Posterior vena cava (tissue), 2 donors: ENCODE measurements around the gene TNPO1. TPM values are rescaled to one million over a fixed set of nuclear protein-coding genes. Genes with fewer than 3 reads are reported as not detected.
A peak's percentile ranks its signal among the peaks of the same experiment; 100 is the strongest.
"Not testable (repeated sequence)": the region's sequence is repeated elsewhere in the genome, so short reads cannot be mapped to it uniquely, and the experiment has no call there.

Source experiments
- DNase-seq: peaks from one replicate; pipeline ENCODE4 v3.0.0-alpha.2; 2020; ENCODE audit warnings: low spot score
- intact Hi-C, 2 donors: fragments of 100-400 bp; cut with DNase I; formaldehyde crosslinking; loops; one replicate each; pipeline versions ENCODE4 v1.14.1 to v1.14.2; 2022 to 2023
- total RNA-seq, 2 donors: library from RNA; stranded (reverse); fragmentation: NEBNext Ultra II Directional; extraction: Animal tissue kit (Norgen Biotek cat#: 25700); gene quantifications; one replicate each; pipeline ENCODE4 v1.2.1, GENCODE V29; 2021
- donor health status: DM: yes; HTN: yes; CAD: no.
- donor health status: DM: yes; HTN: yes; CAD: no.

TNPO1 gene
- total RNA-seq, 2 donors from 2014 or later = 94.9 to 124 TPM

DNA sequence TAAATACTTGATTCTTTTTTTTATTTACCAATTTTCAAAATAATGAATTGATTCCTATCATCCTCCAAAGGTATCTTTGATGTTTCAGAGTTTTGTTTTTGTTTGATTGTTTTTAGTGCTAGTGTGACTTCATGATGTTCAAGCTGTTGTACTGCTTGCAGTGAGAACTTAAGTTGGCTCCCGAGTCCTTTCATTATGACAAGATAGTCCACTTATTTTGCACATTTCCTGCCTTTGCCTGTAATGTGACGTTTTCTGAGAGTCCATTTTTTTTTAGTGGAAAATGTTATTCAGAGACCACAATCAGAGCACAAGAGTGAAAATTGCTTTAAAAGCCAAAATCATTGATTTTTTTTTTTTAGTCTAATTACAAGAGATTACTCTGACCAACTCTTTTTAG is 79.3 kb downstream of the TNPO1 start:
- DNase-seq = no peak
- intact Hi-C loops = no loop called here

- intact Hi-C loops = no loop called here
- no peak for DNase-seq
Measured at GRCh38 chr5:72906806-72907205, 90.3 kb downstream of the TNPO1 start.

GRCh38 chr5:72908664-72909063 is 92.2 kb downstream of the TNPO1 start:
- intact Hi-C loops = no loop called here
- DNase-seq = no peak

DNA sequence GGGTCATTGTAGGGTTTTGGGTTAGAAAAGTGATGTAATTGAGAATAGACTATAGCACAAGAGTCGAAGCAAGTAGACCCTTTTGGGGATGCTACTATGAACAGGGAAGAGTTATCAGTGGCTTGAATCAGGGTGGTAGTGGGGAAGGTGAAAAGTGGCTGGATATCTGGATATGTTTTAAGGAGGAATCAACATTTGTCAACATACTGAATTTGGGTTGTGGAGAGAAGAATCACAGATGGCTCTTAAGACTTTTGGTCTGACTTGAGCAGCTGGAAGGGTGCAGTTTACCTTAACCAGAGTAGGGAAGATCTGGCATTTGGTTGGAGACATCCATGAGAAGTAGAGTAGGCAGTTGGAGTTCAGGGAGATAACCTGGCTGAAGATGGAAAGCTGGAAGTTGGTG is 100.9 kb downstream of the TNPO1 start:
- intact Hi-C loops = no loop called here
- DNase-seq = no peak

- DNase-seq = no peak
- intact Hi-C loops = no loop called here
Measured at GRCh38 chr5:72920690-72921502, 104.4 kb downstream of the TNPO1 start.

DNA sequence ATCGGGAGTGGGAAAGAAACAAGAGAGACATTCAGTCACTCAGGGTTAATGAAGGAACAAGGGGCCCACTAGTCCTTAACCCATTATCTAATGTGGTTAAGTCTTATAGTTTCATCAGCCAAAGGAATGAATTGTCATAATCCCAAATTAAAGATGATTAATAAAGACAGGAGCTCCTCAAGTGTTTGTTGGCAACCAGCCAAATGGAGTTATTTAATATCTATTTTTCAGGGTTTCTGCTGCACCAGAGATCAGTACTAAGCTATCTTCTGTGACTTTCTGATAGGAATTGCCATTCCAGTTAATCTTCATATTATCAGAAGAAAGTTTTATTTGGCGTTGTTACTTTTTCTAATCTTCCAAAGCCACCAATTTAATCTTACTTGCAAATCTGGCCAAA is 105.4 kb downstream of the TNPO1 start:
- intact Hi-C loops = no loop called here
- no peak for DNase-seq

- intact Hi-C loops = no loop called here
- DNase-seq = no peak
Measured at GRCh38 chr5:72922422-72922821, 106.0 kb downstream of the TNPO1 start.

GRCh38 chr5:72925336-72926010 is 109.0 kb downstream of the TNPO1 start:
- DNase-seq = no peak
- intact Hi-C loops = no loop called here

DNA sequence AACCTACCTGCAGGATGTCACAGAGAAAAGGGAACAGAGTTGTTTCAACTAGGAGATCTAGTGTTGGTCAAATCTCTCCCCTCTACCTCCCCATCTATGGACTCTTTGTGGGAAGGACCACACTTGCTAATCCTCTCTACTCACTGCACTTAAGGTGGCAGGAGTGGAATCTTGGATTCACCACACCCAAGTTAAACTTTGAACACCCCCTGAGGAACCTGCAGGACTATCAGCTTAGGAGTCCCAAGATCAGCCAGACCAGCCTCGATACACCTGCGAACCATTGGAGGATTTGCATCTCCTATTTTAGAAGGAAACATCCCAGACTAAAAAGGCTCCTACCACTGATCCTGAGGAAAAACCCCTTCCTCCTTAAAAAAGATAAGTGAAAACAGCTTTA is 116.2 kb downstream of the TNPO1 start:
- DNase-seq, intact Hi-C loops: not testable (repeated sequence)

DNA sequence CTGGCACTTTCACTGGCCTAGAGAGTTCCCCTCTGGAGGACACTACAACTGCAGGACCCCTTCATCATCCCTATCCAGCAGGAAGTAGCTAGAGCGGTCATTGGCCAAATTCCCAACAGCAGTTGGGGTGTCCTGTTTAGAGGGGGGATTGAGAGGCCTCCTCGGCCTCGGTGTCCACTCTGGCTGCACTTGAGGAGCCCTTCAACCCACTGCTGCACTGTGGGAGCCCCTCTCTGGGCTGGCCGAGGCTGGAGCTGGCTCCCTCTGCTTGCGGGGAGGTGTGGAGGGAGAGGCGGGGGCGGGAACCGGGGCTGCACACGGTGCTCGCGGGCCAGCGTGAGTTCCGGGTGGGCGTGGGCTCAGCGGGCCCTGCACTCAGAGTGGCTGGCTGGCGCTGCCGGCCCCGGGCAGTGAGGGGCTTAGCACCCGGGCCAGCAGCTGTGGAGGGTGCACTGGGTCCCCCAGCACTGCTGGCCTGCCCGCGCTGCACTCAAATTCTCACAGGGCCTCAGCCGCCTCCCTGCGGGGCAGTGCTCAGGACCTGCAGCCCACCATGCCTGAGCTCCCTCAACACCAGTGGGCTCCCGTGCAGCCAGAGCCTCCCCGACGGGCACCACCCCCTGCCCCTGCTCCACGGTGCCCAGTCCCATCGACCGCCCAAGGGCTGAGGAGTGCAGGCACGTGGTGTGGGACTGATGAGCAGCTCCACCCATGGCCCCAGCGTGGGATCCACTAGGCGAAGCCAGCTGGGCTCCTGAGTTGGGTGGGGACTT is 118.7 kb downstream of the TNPO1 start:
- DNase-seq, intact Hi-C loops: not testable (repeated sequence)

DNA sequence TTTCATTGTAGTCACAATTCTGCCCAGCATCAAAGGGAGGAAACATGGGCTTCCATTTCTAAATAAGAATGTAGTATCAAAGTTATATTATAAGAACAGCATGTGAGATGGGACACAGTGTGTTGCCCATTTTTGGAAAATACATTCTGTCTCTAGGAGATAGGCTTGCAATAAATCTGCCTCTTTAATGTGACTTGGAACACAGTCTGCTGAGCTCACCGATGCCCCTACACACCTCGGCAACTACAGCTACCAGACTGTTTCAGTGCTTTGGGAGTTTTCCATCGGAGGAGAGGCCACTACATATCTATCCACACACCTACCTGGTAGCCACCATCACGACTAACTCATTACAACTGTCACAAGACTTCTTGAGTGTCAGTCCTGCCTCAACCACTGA is 120.4 kb downstream of the TNPO1 start:
- DNase-seq = no peak
- intact Hi-C loops = no loop called here

- intact Hi-C loops = no loop called here
- DNase-seq = no peak
Measured at GRCh38 chr5:72937517-72938061, 121.1 kb downstream of the TNPO1 start.

DNA sequence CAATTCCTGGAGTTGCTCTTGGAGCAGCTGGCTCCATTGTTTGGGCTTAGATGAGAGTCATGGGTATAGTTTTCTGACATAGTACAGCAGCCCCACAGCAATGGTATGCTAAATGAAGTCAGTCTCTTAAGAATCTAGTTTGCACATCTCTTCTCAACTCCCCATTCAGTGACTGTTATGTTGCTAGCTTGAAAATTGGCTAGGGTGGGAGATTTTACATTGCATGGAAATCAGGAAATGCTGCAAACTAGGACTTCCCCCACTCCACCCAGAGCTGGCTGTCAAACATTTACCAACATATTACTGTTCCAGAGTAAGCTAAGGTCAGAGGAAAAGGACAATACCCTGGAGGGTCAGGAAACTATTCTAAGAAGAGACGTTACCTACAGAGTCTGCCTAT is 121.7 kb downstream of the TNPO1 start:
- DNase-seq = no peak

GRCh38 chr5:72940082-72940481 is 123.6 kb downstream of the TNPO1 start:
- DNase-seq = no peak
- intact Hi-C loops = no loop called here

More for the DNA sequence above, 121.7 kb downstream of the TNPO1 start:
- intact Hi-C loops = no loop called here

DNA sequence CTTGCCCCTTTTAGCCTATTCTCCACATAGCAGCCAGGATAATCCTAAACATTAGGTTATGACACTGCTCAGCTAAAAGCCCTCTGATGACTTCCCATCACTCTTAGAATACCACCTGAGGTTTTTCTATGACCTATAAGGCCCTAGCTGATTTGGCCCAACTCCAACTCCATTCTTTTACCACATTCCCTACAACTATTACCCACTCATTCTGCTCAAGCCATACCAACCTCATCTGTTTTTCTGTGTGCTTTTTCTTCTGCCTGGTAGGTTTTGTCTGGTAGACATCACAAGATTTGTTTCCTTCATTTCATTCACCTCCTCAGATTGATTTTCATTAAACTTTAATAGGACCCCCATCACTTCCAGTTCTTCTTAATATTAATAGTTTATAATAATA is 126.8 kb downstream of the TNPO1 start:
- intact Hi-C loops = no loop called here
- no peak for DNase-seq

GRCh38 chr5:72947498-72947897 is 131.0 kb downstream of the TNPO1 start:
- DNase-seq = no peak
- intact Hi-C loops = no loop called here

DNA sequence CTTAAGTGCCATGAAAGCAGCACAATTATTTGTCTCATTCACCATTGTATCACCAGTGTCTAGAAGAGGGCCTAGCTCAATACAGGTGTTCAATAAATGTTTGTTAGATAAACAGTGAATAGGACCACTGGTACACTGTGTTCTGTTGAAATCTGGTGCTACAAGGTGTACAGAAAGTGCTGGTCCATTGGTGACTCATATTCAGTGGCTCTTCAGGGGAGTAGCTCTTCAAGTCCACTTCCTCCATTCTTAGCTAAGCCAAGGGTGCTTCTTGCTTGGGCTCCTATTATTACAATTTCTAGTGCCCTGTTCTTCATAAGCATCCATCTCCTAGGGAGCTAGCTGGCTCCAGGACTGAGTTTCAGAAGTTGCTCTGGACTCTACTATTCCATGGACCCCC is 133.0 kb downstream of the TNPO1 start:
- DNase-seq = no peak
- intact Hi-C loops = no loop called here

- peak; percentile 26 for DNase-seq
- intact Hi-C loops = no loop called here
Measured at GRCh38 chr5:72951671-72952468, 135.4 kb downstream of the TNPO1 start.

- no peak for DNase-seq
- intact Hi-C loops = no loop called here
Measured at GRCh38 chr5:72954389-72954788, 137.9 kb downstream of the TNPO1 start.
